Fibroblast of skin of right quadriceps (primary cell): ENCODE results near the gene GPANK1.

Experiments used
- DNase-seq: peaks from one replicate; pipeline ENCODE4 v3.0.0-alpha.2; 2013

Gene GPANK1

DNA sequence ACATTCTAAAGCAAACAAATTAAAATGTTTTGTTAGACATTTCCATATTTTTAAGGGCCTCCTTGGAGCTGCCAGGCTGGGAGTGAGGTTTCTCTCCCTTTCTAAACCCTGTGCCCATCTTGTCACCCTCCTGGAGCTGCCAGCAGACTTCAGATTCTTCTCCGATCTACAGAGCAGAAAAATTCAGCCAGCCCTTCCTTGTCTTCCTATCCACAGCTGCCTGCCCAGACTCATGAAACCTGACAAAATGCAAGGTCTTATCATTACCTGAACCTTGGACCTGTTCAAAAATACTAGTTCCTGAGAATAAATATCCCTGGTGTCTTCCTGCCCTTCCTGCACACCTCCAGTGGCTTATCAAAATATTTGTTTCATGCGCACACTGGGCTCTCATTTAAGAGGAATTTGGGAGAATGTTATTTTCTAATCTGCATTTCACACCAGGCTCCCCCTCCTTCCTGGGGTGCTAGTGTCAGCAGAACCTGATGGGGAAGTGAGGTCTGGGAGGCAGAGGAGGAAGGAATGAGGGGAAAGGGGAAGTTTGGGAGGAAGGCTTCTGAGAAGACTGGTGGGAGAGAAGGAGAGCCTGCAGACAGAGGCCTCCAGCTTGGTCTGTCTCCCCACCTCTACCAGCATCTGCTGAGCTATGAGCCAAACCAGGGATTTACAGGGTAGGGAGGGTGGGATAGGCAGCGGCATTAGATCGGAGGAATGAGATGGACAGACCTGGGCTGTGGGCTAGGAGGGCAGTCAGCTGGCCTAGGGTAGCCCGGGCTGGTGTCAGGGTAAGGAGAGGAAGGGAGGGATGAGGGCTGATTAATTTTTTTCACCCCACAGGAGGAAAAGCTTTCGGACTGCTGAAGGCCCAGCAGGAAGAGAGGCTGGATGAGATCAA is 49.9 kb downstream of the GPANK1 start, which contains the start of gene AIF1:
Gene AIF1, plus strand, starts transcription at position 551 of the 895 bp plus-strand sequence. Its CDS starts 96 bp downstream, at position 647.
- DNase-seq = no peak

DNA sequence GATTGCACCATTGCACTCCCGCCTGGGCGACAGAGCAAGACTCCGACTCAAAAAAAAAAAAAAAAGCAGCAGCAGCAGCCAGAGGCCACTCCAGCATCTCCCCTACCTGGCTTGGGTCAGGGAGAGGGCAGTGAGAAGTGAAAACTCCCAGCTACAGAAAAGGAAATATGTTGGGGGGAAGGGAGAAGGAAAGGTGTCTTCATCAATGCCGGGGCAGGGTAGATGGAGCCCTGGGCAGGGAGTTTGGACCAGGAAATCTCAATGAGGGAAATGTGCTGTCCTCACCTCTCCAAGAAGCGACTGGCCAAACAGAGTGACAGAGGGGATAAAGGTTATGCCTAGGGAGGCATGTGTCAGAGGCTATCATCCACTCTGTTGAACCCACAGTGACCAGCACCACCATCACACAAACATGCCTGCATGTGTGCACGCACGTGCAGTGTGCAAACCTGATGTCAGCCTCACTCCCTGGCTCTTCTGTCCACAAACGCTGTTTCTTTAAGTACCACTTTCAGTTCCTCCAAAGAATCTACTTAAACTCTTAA is 50.6 kb downstream of the GPANK1 start:
- no peak for DNase-seq
